Stimulated activated CD8-positive, alpha-beta memory T cell treated with anti-CD3 and anti-CD28 coated beads, Interleukin-4, amount 100 ng/mL, for 48 hours (primary cell): ENCODE data around the gene NTN1.

ENCODE experiments used
- DNase-seq: peaks from one replicate; pipeline ENCODE4 v3.0.0-alpha.2; 2020

Gene NTN1

DNA sequence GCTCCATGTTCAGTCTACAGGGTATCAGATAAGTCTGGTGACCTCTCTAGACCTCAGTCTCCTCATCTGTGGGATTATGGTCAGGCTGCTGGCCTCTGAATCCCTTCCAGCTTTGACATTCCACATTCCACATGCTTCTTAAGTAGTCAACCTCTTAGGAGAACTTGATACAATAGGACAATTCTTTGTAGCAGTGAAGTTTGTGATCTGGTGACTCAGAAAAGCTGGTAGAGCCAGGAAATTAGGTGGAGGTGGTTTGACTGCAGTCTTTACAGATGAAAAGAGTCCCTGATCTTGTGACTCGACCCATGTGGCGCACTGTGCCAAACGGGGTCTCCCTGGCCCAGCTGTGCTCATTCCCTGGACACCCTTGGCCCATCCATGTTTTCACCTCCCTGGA lies 147.8 kb downstream of the NTN1 start:
- DNase-seq = no peak

- no peak for DNase-seq
These were observed 149.0 kb downstream of the NTN1 start for GRCh38 chr17:9170336-9170735.

DNA sequence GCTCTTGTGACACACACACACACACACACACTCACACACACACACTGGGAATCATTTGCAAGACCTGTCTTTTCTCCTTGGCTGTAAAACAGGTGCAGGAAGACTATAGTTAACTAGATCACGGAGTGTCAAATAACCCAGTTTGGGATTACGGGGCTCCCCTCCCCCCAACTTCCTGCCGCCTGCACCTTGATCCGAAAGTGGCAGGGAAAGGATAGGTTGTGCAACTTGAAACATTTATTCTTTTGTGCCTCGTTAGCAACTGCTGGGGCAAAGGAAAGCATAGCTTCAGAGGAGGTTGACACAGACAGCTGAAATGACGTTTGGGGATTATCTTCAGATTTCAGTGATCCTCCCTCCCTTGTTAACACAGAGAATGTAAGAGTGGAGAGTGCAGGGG lies 149.5 kb downstream of the NTN1 start:
- DNase-seq = no peak

DNA sequence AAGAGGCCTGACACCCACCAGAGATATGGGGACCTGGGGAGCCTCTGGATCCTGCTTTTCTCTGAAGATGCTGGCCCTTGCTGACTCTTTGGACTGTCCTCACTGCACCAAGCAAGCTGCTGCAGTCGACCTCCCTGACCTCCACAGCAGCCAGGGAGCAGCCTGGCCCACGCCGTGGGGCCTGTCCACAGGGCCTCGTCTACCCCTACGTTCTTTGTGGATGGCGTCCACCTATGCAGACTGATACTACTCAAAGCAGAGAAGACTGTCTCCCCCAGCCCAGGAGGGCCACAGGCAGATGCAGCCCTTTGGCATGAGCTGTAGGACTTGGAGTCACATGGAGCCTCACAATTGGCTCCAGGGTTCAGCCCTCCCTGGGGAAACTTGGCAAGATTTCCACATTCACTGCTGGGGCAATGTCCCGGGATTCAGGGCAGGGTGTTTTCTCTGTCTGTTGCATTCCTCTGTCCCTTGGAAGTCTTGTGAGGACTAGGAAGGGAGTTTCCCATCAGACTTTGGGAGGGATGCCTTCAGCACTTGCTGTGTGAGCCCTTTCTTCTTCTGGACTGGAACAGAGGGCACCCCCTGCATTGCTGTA lies 152.2 kb downstream of the NTN1 start:
- no peak for DNase-seq

DNA sequence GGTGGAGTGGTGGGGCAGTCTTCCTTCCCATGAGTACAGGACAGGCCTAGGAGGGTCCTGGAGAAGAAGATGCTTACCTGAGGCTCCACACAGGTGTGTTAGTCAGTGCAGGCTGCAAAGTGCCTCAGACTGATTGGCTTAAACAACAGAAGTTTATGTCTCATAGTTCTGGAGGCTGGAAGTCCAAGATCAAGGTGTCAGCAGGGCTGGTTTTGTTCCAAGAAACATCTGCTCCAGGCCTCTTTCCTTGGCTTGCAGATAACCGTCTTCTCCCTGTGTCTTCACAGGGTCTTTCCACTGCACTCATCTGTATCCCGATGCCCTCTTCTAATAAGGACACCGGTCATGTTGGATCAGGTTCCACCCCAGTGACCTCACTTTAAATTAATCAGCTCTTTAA lies 153.0 kb downstream of the NTN1 start:
- DNase-seq = no peak

- no peak for DNase-seq
These were observed 153.7 kb downstream of the NTN1 start for GRCh38 chr17:9174779-9175574.

GRCh38 chr17:9175700-9176467 lies 154.6 kb downstream of the NTN1 start:
- DNase-seq = peak; percentile 26

DNA sequence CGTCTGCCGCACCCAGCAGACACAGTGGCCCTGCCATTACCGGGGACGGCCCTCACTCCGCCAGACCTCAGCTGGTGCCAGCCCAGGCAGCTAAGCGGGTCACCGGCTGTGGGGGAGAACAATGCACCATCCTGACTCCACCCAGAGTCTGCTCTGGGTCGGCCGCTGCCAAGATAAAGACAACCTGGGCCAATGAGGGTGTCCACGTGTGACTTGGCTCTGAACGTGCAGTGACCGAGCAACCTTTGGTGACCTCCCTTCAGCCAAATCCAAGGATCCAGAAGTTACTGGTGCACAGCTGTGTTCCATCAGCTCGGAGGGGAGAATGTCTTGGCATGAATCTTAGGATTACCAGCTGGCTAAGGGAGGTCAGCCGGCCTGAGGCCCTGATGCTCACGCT lies 155.9 kb downstream of the NTN1 start:
- DNase-seq = no peak

GRCh38 chr17:9178319-9178718 lies 157.0 kb downstream of the NTN1 start:
- DNase-seq = no peak

GRCh38 chr17:9179602-9180001 lies 158.3 kb downstream of the NTN1 start:
- no peak for DNase-seq

- DNase-seq = no peak
These were observed 160.3 kb downstream of the NTN1 start for GRCh38 chr17:9181640-9182039.

DNA sequence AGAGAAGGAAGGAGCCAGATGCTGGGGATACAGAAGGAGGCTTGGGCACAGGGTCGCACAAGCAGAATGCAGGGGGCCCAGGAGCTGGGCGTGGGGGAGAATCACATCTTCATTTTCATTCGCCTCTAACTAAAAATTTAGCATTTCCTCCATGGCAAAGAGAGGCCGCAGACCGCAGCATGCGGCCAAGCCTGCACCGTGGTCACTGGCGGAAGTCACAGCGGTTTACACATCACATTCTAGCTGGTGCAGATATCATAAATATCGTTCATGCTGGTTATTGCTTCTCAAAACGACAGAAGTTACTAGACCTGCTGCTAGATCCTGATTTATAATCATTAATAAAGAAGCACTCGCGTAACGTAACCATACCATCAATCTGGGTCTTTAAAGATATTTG lies 162.0 kb downstream of the NTN1 start:
- no peak for DNase-seq

GRCh38 chr17:9185142-9185541 lies 163.8 kb downstream of the NTN1 start:
- DNase-seq = no peak

- DNase-seq = no peak
These were observed 164.5 kb downstream of the NTN1 start for GRCh38 chr17:9185688-9186284.

GRCh38 chr17:9187828-9188227 lies 166.5 kb downstream of the NTN1 start:
- no peak for DNase-seq

DNA sequence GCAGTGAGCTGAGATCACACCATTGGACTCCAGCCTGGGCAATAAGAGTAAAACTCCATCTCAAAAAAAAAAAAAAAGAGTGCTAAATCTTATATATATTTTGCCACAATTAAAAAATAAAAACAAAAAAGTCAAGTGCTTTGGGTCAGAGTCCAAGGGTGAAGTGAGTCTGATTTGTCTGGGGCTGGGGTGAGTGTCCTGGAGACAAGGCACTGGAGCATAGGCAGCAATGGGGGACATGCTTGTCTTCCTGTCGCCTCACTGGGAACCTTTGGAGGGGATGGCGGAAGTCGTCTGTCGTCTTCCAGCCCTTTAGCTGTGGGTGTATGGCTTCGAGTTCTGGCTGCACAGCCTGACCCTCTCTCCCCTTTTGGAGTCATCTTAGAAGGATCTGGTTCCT lies 167.1 kb downstream of the NTN1 start:
- DNase-seq = no peak

DNA sequence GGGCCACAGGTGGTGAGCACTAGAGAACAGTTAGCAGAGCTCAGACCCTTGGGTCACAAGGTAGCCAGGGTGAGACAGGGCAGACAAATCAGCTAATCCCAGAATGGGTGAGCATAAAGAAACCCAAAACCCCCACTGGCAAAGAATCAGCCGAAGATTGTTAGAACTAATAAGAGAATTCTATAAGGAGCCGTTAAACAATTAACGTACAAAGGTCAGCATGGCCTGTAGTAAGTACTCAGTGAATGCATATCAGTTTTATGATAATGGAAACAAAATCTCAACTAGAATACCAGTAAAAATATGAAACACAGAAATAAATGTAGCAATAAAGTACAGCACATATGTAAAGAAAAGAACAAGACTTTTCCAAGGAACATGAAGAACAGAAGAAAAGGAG lies 168.6 kb downstream of the NTN1 start:
- DNase-seq = no peak

DNA sequence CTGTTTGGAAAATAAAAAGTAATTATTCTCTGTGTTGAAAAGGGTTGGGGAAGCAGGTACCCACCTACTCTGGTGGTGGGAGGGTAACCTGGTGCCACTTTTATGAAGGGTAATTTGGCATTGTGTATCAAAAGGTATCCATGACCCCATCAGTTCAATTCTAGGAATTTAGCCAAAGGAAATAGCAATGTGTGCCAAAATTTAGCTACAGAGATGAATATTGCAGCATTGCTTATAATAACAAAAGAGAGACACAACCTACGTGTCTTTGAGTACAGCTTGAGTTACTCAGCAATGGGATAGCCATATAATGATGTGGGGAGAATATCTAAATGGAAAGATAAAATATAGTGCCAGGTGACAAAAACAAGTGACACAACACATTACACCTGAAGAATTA lies 170.7 kb downstream of the NTN1 start:
- no peak for DNase-seq

DNA sequence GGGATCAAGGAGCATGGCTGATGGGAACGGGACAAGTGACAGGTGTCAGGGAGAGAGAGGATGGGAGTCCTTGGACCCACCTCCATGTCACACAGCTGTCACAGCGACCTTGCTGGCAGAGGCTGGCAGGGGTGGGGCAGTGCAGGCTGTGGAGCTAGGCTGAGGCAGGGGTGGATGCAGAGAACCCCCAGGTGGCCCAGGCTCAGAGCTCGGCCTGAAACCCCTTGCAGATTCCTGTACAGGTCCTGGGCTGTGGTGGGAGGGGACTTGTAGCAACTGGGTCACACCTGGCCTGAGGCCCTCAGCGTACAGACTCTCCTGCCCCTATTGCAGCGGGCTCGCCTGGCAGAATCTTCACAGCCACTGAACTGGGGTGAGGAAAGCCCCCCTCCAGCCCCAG lies 174.1 kb downstream of the NTN1 start:
- DNase-seq = no peak

GRCh38 chr17:9195961-9196670 lies 174.8 kb downstream of the NTN1 start:
- no peak for DNase-seq

DNA sequence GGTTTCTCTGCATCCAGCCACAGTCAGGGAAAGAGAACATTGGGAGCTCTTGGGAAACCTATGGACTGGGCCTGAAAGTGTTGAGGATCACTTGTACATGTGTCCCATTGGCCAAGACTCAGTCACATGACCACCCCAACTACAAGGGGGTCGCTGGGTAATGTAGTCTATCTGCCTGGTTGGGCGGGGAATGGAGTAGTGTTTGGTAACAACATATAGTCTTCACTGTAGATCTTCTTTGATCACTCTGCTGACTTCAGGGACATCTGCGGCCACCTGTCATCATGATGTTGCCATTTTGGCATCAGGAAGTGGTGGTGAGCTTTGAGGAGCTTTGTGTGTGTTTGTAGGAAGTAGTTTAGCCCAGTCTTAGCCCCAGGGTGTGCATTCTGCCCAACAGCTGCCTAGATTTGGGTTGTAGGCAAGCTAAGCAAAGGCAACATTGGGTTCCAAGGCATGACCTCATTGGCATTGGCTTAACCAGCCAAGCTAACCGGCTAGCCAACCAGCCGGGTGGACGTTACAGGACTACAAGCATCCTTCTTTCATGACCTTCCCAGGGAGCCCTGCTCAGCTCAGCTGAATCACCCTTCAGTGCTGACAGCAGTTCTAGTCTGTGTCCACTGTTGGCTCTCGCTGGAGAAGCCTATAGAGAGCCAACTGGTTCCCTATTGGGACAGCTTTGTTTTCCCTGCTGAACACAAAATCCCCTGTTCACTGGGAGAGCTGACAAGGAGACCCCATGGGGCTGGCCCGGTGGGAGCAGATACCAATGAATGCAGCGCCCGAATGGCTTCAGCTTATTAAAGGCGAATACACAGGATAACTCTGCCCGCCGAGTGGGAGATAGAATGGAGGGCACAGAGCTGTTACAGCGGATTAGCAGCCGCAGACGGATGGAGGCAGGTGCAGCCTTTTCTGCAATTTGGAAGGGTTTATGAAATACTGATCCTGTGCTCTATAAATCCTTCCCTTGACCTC lies 178.6 kb downstream of the NTN1 start:
- DNase-seq = no peak
